HG03108 (cell line): Measurements from ENCODE around the gene CPNE6.

Experiments used
- ATAC-seq: cut with Tn5 transposase; IDR thresholded peaks from one replicate; pipeline ENCODE4 v1.9.1; 2021; ENCODE audit warnings: moderate library complexity; ENCODE audit not compliant: unreplicated experiment

The CPNE6 gene

GRCh38 chr14:24054324-24054641 lies 17.1 kb upstream of the CPNE6 start:
- no peak for ATAC-seq

- ATAC-seq: no peak
These were observed 16.7 kb upstream of the CPNE6 start for GRCh38 chr14:24054646-24055045.

GRCh38 chr14:24055971-24056799 lies 15.2 kb upstream of the CPNE6 start:
- no peak for ATAC-seq

GRCh38 chr14:24056800-24057184 lies 14.6 kb upstream of the CPNE6 start:
- no peak for ATAC-seq

- ATAC-seq: no peak
These were observed 14.1 kb upstream of the CPNE6 start for GRCh38 chr14:24057271-24057670.

- no peak for ATAC-seq
These were observed 13.5 kb upstream of the CPNE6 start for GRCh38 chr14:24057867-24058259.

GRCh38 chr14:24058260-24058950 lies 13.0 kb upstream of the CPNE6 start:
- ATAC-seq: no peak

- no peak for ATAC-seq
These were observed 12.3 kb upstream of the CPNE6 start for GRCh38 chr14:24058951-24059475.

- no peak for ATAC-seq
These were observed 11.4 kb upstream of the CPNE6 start for GRCh38 chr14:24059841-24060388.

- no peak for ATAC-seq
These were observed 10.9 kb upstream of the CPNE6 start for GRCh38 chr14:24060443-24060842.

GRCh38 chr14:24060984-24061913 lies 10.1 kb upstream of the CPNE6 start:
- no peak for ATAC-seq

GRCh38 chr14:24062216-24062980 lies 9.0 kb upstream of the CPNE6 start:
- ATAC-seq: no peak

GRCh38 chr14:24063263-24063836 lies 8.0 kb upstream of the CPNE6 start:
- no peak for ATAC-seq

- no peak for ATAC-seq
These were observed 7.1 kb upstream of the CPNE6 start for GRCh38 chr14:24064091-24064795.

- no peak for ATAC-seq
These were observed 6.5 kb upstream of the CPNE6 start for GRCh38 chr14:24064856-24065255.

GRCh38 chr14:24065408-24065807 lies 6.0 kb upstream of the CPNE6 start:
- no peak for ATAC-seq

GRCh38 chr14:24066496-24067132 lies 4.7 kb upstream of the CPNE6 start:
- ATAC-seq: no peak

GRCh38 chr14:24067133-24068082 lies 4.0 kb upstream of the CPNE6 start:
- ATAC-seq: no peak
